NOMO-1 treated with DMSO at 0.1 percent for 48 hours (cell line): Measurements from ENCODE around the gene RNF215.
"Not testable (repeated sequence)": the region's sequence is repeated elsewhere in the genome, so short reads cannot be mapped to it uniquely, and the experiment has no call there.

Source experiments
- DNase-seq: peaks from one replicate; lab custom pipeline; 2025; ENCODE audit not compliant: unreplicated experiment; lab: John Stamatoyannopoulos, UW

RNF215 gene

DNA sequence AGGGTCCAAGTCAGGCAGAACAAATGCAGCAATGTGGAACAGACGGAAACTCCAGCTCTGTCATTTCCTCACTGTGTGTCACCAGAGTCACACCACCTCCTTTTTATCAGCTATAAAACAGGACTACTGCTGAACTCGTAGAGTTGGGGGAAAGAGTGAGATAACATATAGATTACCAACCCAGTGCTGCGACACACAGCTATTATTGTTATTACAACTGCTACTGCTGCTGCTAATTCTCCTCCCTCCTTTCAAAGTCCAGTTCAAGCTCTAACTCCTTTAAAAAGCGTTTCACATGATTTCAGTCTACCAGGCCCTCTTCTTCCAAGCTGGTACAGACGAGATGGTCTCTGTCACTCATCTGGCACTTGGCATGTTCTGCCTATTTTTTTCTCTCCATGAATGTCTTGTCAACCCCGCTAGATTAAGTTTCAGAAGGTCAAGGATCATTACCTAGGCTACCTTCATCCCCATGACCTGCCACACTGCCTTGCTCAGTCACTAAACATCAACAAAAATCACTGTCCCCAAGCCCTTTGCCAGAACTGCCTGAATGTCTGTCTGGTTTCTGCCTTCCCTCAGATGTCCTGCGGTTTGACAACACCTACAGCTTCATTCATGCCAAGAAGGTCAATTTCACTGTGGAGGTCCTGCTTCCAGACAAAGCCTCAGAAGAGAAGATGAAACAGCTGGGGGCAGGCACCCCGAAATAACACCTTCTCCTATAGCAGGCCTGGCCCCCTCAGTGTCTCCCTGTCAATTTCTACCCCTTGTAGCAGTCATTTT is 34.7 kb upstream of the RNF215 start:
- DNase-seq: no peak

DNA sequence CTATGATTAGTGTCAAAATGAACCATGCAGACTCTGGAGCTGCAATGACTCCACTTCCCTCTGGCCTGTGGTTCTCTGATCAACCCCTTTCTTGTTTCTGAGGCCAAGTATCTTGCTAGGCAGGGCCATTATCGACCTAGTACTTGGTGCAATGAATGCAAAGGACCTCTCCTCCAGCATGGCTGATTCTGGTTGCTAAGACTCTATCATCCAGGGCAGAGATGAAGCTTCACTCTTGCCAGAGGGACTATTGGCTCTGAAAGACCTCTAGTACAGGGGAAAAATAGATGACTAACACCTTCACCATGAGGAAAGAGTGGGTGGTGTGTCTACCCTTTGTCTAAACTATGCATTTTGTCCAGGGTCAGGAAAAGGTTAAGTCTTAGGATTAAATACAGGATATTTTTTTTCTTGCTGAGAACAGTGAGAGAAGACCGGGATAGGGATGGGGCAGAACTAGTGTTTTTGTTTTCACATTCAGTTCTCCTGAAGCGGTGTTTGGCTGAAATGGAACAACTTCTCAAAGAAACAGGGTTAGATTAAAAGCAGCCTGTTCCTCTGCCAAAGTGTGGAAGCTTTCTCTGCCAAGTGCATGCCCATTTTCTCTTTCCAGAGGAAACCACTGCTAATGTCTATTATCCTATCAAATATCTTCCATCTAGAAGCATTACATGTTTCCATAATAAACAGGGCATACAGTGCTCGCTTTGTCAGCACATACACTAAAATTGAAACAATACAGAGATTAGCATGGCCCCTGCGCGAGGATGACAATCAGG is 33.3 kb upstream of the RNF215 start:
- DNase-seq: no peak

DNA sequence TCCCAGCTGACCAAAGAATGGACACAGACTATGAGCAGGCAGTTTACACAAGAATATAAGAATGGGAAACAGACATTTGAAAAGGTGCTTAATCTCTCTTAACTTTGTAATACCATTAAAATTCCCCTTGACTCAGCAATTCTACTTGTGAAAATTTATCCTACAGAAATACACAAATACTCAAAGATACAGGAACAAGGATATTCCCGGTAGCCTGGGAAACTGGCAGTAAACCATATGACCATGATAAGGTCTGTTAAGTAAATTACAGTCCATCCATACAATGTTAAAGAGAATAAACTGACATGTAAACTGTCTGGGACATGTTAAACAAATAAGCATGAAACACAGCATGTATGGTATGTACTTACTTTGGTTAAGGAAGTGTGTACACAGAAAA is 29.6 kb upstream of the RNF215 start:
- DNase-seq: no peak

DNA sequence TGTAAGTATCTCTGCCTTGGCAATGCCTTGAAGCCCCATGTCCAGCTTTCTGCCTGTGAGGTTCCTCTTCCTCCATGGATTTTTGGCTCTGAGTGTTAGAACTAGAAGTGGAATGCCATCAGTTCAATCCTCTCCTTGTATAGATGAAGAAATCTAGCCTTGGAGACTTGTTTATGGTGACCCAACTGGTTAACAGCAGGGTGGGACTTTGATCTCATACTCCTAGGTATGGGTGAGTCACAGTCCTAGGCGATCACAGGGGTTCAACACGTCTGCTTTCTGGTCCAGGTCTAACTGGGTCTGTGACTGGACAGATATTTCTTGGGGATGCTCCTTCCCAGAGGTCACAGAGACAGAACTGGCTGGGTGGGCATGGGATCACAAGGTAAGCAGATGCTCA is 29.2 kb upstream of the RNF215 start:
- DNase-seq: no peak

DNA sequence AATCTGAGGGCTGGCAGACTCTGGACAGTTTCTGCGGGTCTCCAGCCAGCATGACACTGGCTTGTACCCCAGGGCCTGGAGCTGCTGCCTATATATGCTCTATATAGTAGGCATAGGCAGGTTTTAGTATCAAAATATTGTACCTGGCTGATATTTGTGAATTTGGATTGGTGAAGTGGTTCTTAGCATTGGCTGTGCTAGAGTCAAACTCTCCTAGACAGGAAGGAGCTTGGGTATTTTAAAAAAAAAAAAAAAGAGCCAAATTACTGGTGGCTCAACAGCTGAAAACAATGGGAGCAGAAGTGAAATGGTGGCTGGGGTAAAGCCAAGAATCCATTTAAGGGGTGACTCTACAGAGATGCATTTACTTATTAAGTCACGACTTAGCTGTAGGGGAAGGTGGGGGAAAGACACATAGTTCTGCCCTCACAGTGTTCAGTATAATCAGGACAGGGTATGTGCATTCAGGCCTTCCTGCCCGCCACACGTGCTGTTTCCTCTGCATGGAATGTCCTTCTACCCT is 27.4 kb upstream of the RNF215 start:
- no peak for DNase-seq

DNA sequence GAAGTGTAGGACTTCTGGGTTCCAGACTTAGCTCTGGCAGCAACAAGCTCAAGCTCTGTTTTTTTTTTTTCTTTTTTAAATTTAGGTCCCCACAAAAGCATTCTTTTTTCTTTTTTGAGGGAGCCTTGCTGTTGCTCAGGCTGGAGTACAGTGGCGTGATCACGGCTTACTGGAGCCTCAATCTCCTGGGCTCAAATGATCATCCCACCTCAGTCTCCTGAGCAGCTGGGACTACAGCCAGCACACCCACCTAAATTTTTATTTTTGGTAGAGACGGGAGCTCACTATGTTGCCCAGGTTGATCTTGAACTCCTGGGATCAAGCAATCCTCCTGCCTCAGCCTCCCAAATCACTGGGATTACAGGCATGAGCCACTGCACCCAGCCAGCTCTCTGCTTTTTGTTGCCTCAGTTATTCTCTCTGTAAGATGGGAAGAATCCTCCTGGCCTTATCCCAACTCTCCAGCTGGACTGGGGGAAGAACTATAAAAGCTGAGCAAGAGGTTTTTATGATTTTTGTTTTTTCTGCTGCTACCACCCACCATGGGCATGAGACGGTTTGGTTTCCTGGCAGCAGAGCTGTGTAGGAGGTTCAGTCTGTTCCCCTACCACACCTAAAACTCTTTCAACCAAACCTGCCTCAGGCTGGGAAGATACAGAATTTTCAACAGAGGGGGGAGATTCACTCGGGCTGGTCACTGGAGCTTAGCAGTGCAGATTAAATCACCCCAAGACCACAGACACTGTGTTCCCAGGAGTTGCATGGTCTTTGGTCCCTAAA is 26.7 kb upstream of the RNF215 start:
- no peak for DNase-seq

DNA sequence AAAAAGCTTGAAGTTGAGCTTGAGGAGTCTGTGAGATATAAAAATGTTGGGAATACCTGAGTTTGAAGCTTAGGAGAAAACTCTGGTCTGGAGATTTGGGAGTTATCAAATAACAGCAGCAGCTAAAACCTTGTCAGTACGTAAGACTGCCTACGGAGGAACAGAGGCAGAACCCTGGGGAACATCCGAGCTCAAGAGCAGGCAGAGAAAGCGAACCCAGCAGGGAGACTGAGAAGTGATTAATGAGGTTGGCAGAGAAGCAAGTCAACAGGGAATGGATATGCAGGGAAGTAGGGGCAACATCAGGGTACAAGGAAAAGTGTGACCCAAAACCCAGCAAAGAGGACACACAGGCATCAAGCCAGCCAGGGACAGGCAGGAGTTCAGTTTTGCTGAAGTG is 25.8 kb upstream of the RNF215 start:
- no peak for DNase-seq

DNA sequence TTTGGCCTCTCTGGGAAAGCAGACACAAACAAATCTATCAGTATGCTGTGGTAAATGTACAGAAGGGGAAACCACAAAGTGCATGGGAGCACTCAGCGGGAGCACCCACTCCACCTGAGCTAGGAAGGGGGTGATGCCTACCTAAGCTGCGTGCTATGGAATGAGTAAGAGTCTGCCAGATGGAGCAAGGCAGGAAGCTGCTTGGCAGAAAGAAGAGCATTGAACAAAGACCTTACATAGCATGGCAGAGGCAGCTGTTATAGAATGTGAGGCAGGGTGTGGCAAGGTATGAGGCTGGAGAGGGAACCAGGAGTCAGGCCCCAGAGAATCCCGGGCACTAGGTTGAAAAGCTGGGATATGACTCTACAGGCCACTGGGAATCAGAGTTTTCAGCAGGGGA is 24.6 kb upstream of the RNF215 start:
- DNase-seq: no peak

DNA sequence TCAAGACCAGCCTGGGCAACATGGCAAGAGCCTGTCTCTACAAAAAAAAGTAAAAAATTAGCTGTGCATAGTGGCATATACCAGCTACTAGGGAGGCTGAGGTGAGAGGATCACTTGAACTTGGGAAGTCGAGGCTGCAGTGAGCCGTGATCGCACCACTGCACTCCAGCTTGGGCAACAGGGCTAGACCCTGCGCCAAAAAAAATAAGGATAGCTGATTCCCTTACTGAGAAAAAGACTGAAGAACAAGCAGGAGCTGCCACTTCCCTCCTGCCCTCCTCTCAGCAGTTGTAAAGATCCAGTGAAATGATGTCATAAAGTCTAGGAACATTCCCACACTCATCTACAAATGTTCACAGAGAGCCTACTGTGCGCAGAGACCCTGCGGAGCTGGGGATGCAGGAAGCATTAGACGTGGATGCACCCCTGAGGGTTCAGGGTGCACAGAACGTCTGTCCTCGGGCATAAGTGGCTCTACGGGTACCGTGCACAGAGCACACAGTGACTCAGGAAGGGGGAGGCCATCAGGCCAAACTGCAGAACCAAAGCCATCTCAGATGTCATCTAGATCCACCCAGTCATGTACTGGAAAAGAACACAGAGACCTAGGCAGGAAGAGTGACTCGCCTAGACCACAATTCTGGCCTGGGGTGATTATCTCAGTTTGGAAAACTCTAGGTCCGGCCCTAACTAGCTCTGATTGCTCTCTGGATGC is 21.3 kb upstream of the RNF215 start:
- no peak for DNase-seq

DNA sequence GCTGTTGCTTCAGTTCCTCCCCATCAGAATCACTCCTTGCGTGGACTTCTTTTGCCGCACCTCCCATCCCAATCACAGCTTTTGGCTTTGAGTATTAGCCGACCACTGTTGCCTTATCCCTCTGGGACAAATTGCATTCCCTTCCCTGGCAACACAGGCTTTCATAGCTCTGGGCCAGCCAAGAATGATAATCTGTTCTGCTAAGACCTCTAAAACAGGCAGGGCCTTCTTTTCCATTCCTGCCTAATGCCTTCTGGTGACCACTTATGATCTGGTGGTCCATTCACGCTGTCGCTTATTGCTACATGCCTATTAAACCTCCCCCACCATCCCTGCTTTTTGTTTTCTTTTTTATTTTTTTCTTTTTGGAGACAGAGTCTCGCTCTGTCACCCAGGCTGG is 19.2 kb upstream of the RNF215 start:
- DNase-seq: no peak

DNA sequence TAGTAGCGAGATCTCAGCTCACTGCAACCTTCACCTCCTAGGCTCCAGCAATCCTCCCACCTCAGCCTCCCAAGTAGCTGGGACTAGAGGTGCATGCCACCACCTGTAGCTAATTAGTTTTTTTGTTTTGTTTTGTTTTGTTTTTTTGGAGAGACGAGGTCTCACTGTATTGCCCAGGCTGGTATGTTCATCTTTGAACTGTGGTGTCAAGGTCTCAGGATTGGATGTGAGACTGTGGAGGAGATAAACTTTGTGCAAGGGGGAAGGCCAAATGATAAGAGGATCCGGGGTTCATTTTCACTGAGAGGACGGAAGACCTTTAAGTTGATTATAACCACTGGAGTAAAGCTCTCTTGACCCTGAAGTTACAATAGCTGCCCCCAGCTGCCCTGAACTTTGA is 18.5 kb upstream of the RNF215 start:
- DNase-seq: no peak

DNA sequence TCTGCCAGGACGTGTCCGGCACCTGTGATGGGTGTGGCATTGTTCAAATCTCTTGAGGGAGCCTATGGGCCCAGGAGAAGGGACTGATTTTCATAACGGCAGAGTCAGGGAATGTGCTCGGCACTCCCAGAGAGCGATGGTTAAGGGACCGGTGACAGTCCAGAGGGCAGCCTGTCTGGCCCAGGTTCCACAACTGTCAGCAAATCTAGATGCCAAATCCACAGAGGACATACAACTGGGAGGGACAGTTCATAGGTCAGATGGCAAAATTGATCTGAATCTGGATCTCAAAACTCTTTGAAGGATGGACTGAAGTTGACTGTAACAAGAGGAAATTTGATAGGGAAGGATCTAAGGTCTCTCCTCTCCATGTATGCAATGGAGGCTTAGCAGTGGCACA is 17.1 kb upstream of the RNF215 start:
- DNase-seq: no peak

DNA sequence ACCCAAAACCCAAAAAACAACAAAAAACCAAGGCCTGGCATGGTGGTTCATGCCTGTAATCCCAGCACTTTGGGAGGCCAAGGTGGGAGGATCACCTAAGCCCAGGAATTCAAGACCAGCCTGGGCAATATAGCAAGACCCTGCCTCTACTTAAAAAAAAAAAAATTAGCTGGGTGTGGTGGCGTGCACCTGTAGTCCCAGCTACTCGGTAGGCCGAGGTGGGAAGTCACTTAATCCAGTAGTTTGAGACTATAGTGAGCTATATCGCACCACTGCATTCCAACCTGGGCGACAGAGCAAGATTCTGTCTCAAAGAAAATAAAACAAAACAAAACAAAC is 15.5 kb upstream of the RNF215 start:
- DNase-seq: not testable (repeated sequence)

DNA sequence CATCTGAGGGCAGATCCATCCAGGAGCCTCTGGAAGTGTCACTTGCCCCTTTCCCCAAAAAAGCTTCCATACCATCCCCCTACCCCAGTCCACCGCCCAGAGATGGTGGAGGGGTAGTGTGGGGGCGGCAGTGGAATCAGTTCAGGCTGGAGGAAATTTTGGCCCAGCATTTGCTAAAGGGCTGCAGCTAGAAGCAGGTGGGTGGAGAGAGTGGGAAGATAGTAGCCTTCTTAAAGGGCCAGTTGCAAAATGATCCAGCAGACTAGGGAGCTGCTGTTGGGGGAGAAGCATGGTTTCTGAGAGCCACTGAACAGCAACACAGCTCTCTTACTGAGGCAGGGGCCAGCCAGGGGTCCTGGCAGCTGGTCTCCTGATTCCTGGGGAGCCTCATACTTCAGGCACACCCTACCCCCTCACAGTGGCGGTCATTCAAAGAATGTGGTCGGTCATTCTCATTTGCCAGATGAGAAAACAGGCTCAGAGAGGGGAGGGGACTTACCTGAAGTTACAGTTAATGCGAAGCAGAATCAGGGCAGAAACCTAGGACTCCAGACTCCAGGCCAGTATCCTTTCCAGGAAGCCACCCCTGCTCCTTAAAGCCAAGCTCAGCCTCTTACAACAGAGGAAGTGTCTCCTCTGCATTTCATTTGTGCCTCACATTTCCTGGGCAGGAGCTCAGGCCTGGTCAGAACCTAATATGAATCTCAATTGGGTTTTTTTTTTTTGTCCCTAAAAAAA is 15.0 kb upstream of the RNF215 start:
- DNase-seq: no peak

DNA sequence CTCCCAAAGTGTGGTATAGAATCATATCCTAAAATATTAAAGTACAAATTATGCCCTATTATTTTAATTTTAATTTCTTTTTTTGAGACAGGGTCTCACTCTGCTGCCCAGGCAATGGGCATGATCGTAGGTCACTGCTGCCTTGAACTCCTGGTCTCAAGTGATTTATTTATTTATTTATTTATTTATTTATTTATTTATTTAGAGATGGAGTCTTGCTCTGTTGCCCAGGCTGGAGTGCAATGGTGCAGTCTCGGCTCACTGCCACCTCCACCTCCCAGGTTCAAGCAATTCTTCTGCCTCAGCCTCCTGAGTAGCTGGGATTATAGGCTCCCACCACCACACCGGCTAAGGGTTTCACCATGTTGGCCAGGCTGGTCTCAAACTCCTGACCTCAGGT is 13.8 kb upstream of the RNF215 start:
- not testable (repeated sequence) for DNase-seq

DNA sequence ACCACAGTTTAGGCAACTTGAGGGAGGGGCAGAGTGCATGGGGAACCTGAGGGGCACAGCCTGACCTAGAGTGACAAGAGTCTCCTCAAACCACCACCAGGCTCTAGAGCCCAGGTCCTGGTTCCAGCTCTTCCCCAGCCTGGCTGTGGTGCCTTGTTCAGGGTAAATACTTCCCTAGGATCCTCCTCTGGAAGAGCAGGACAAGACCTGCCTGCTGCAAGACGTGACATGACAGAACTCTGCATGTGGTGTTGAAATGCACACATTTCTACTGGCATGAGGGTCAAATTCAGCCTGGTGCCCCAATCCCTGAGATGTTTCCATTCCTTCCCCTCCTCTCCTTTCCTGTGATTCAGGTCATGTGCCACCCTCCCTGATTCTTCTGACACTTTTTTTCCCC is 12.9 kb upstream of the RNF215 start:
- no peak for DNase-seq

DNA sequence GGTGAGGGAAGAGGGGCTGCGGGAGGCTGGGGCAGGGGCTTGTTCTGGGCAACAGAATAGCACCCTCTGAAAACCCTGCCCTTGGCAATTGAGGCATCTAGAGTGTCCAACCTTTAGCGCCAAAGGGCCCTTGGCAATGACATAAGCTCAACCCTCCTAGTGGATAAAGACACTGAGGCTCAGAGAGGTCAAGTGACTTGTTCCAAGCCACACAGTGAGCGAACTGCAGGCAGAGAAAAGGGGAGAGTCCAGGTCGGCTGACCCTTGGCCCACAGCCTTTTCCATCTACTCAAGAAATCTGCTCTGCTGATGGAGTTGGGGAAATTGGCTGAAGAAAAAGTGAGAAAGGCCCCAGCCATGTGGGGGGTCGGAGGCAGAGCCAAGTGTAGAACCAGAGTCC is 12.5 kb upstream of the RNF215 start:
- no peak for DNase-seq

DNA sequence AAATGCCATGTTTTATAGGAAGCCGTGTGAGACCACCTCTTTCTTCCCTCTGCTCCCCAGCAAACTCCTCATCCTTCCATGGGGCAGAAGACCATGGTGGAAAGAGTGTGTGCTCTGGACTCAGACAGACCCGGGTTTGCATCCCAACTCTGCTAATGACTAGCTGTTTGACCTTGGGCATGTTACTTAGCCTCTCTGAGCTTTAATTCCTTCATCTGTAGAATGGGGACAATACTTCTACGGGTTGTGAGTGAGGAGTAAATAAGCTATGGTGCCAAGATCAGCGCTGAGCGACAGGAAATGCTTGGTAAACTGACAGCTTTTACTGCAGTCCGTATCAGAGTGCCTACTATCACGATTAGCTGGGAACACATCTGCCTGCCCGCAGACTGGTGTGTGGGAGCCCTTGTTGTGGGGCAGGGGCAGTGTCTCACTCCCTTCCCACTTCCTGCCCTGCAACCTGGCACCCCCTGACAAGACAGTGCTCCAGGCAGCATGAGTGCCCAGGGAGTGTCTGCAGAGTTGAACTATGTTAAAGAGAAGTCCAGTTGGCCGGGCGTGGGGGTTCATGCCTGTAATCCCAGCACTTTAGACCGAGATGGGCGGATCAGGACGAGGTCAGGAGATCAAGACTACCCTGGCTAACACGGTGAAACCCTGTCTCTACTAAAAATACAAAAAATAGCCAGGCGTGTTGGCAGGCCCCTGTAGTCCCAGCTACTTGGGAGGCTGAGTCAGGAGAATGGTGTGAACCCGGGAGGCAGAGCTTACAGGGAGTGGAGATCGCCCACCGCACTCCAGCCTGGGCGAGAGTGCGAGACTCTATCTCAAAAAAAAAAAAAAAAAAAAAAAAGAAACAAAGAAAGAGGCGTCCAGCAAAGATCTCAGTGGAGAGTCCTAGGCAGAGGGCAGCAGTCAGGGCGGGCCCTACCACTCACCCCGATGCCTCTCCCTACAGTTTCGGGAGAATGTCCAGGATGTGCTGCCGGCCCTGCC is 11.8 kb upstream of the RNF215 start:
- DNase-seq: no peak
